Smooth muscle cell of the pulmonary artery (primary cell): ENCODE data around the gene NDUFAF8. TPM values are rescaled to one million over a fixed set of nuclear protein-coding genes. Genes with fewer than 3 reads are reported as not detected.

Experiments used
- total RNA-seq: library from RNA; depleted of rRNA; stranded (reverse); fragments of >200 nt; gene quantifications from 2 replicates; pipeline ENCODE4 v1.2.3, GENCODE V29; 2014

NDUFAF8 gene, protein sequence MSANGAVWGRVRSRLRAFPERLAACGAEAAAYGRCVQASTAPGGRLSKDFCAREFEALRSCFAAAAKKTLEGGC
- 29.5 and 30.1 TPM in 2 replicates for total RNA-seq

GRCh38 chr17:81238815-81239713 lies at the start of gene NDUFAF8, which contains the start of gene TEPSIN:
Gene NDUFAF8 (plus strand): TSS chr17:81239318. CDS start chr17:81239364, 46 bp downstream.
Gene TEPSIN (minus strand): TSS chr17:81239055. CDS start chr17:81239033, 22 bp downstream.

GRCh38 chr17:81222906-81223761 lies 16.0 kb upstream of the NDUFAF8 start, which contains the start of gene CEP131:
Gene CEP131 (minus strand): TSS chr17:81222965. CDS start chr17:81220056, 2,909 bp downstream.

Other genes with a start within 250 kb of the NDUFAF8 start
- 13.6 and 17.9 TPM in 2 replicates for gene CHMP6, start 247.5 kb upstream of the NDUFAF8 start, total RNA-seq
- 6.6 and 15.9 TPM in 2 replicates for gene BAIAP2, start 204.2 kb upstream of the NDUFAF8 start, total RNA-seq
- not detected in 2 replicates for gene PVALEF, start 73.8 kb upstream of the NDUFAF8 start, total RNA-seq
- gene AATK, start 73.1 kb upstream of the NDUFAF8 start, total RNA-seq, result 1.0 and 1.5 TPM in 2 replicates
- gene CEP131, start 16.4 kb upstream of the NDUFAF8 start, total RNA-seq, result 6.1 and 7.6 TPM in 2 replicates
- gene TEPSIN, start 263 bp upstream of the NDUFAF8 start, total RNA-seq, result 10.5 and 13.8 TPM in 2 replicates
- gene SLC38A10, start 56.0 kb downstream of the NDUFAF8 start, total RNA-seq, result 132 and 163 TPM in 2 replicates
- 12.4 and 14.3 TPM in 2 replicates for gene BAHCC1, start 156.1 kb downstream of the NDUFAF8 start, total RNA-seq